Measurements from ENCODE around the gene CHRNE. TPM values are rescaled to one million over a fixed set of nuclear protein-coding genes. Genes with fewer than 3 reads are reported as not detected.

The CHRNE gene
- total RNA-seq, 1 experiment from 2014 or later = 0.31 TPM

DNA sequence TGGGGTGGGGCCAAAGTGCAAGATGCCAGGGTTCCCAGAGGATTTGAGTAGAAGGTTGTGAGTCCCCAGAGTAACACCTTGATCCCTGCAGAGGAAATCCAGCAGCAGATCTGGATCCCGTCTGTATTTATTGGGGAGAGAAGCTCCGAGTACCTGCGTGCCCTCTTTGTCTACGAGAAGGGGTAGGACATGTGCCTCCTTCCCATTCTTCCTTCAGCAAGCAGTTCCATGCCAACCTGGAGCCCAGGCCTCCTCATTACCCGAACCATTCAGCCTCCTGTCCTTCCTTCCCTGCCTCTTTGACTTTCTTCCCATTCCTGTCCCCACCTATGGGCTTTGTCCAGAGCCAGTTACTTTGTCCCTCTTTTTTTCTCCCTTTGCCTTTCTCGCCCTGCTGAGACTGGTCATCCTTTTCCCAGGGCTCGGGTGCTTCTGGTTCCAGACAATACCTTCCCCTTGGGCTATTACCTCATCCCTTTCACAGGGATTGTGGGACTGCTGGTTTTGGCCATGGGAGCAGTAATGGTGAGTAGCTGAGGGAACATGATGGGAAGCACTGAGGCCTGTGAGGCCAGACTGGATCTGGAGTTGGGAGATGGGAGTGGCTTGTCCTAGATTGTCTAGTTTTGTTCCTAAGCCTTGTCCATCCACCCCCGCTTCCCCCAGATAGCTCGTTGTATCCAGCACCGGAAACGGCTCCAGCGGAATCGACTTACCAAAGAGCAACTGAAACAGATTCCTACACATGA is 40.0 kb upstream of the CHRNE start:
- WGBS (ENCODE audit: extremely low coverage, insufficient read length, low lambda C conversion rate) = no CpG with 5 or more reads among the region's 13 CpGs
- H3K14ac ChIP-seq (ENCODE audit: insufficient read depth, low read length) = no peak overlapping the region
- H4K91ac ChIP-seq (ENCODE audit: insufficient read length, low read depth, low read length) = no peak overlapping the region
- no peak overlapping the region for H2BK15ac ChIP-seq (ENCODE audit: low read depth, low read length)
- no peak overlapping the region for H2BK20ac ChIP-seq (ENCODE audit: low read depth, low read length, poor library complexity, severe bottlenecking)
- no peak for DNase-seq
- no peak overlapping the region for H3K4me2 ChIP-seq (ENCODE audit: insufficient read depth, insufficient read length, low read length)
- no peak overlapping the region for H2AFZ ChIP-seq (ENCODE audit: low read length)
- H2BK120ac ChIP-seq (ENCODE audit: low read depth, low read length, poor library complexity, severe bottlenecking) = no peak overlapping the region
- H4K5ac ChIP-seq (ENCODE audit: insufficient read length, low read depth, low read length) = no peak overlapping the region
- no peak overlapping the region for H3T11ph ChIP-seq (ENCODE audit: low read length)
- Mint-ChIP-seq H3K27ac (peak overlapping the region in 2 of 3 experiments; percentile 33 to 51; a peak in 3 of 7 replicates), H3K4me3 (peak overlapping the region; percentile 95 to 98; a peak in 3 of 5 replicates), H3K27me3 (ENCODE audit: low read depth) (peaks cover 6% of the 10 kb centered on the region), H3K36me3 (ENCODE audit: insufficient read depth in 1 of 3, low read depth in 3 of 3) (peaks cover 39 to 80% (median 62%) of the 10 kb centered on the region in 3 experiments), H3K9me3 (no peaks in the 10 kb centered on the region; a peak in 2 of 5 replicates), H3K4me1 (peaks cover 37 to 46% of the 10 kb centered on the region in 2 experiments)
- H3K9me3 ChIP-seq (ENCODE audit: control insufficient read depth, low read depth, low read length) = no peaks in the 10 kb centered on the region
- H3K23ac ChIP-seq (ENCODE audit: insufficient read length, low read depth, low read length) = no peak overlapping the region
- no peak overlapping the region for H3K27ac ChIP-seq (ENCODE audit: insufficient read length, low read depth, low read length)
- no peak overlapping the region for H3K56ac ChIP-seq (ENCODE audit: insufficient read length, low read depth, low read length)
- no peak overlapping the region for H4K8ac ChIP-seq (replicated peaks; ENCODE audit: insufficient read length, low read depth, low read length)
- H3K23me2 ChIP-seq (ENCODE audit: insufficient read length, low read depth, low read length, poor library complexity, severe bottlenecking) = peaks cover 20% of the 10 kb centered on the region
- H2AK5ac ChIP-seq (ENCODE audit: insufficient read length, low read length) = no peak overlapping the region
- H2BK5ac ChIP-seq (ENCODE audit: insufficient read length, low read length) = no peak overlapping the region
- H3K27me3 ChIP-seq (ENCODE audit: insufficient read depth, low read length) = no peaks in the 10 kb centered on the region
- no peaks in the 10 kb centered on the region for H3K4me1 ChIP-seq (ENCODE audit: insufficient read depth, low read length)
- H3K18ac ChIP-seq (ENCODE audit: insufficient read length, low read depth, low read length) = no peak overlapping the region
- H3K9ac ChIP-seq (ENCODE audit: extremely low read depth, insufficient read length, low read length) = no peak overlapping the region
- H4K20me1 ChIP-seq (ENCODE audit: control insufficient read depth, insufficient read depth, insufficient read length) = peaks cover 4% of the 10 kb centered on the region
- H3K4ac ChIP-seq (ENCODE audit: low read depth, low read length) = no peak overlapping the region
- peaks cover 16% of the 10 kb centered on the region; the same call in 1 of the 2 replicates for H3K79me2 ChIP-seq (ENCODE audit: insufficient read depth, low read length)
- TF ChIP-seq, protein P1, sequence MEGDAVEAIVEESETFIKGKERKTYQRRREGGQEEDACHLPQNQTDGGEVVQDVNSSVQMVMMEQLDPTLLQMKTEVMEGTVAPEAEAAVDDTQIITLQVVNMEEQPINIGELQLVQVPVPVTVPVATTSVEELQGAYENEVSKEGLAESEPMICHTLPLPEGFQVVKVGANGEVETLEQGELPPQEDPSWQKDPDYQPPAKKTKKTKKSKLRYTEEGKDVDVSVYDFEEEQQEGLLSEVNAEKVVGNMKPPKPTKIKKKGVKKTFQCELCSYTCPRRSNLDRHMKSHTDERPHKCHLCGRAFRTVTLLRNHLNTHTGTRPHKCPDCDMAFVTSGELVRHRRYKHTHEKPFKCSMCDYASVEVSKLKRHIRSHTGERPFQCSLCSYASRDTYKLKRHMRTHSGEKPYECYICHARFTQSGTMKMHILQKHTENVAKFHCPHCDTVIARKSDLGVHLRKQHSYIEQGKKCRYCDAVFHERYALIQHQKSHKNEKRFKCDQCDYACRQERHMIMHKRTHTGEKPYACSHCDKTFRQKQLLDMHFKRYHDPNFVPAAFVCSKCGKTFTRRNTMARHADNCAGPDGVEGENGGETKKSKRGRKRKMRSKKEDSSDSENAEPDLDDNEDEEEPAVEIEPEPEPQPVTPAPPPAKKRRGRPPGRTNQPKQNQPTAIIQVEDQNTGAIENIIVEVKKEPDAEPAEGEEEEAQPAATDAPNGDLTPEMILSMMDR (conservative IDR thresholded peaks at IDR 0.05) = no peak
- no peak overlapping the region for H2BK12ac ChIP-seq (ENCODE audit: insufficient read length, low read depth, low read length)
- H3K79me1 ChIP-seq (ENCODE audit: insufficient read depth, low read depth, low read length, poor library complexity, severe bottlenecking) = peaks cover 8% of the 10 kb centered on the region

All from H9 (cell line).